Spleen (tissue), 7 donors: ENCODE data around the gene URGCP.

ENCODE experiments used
- POLR2A ChIP-seq, 3 donors: fragments of 450-650 bp; IDR thresholded peaks; one replicate each; pipeline ENCODE4 v1.5.1; 2017; ENCODE audit warnings: antibody characterized with exemption in 3 of 3, mild to moderate bottlenecking in 1 of 3
- POLR2AphosphoS5 ChIP-seq, 3 donors: sonication (generic); formaldehyde crosslinking; IDR thresholded peaks; one replicate each; pipeline ENCODE4 v1.5.1; 2017; ENCODE audit warnings: antibody characterized with exemption in 3 of 3
- TF ChIP-seq, protein P1 (sequence below), 11 experiments: fragments of 200-600 bp in 7 of 11; fragments of 450-650 bp in 4 of 11; sonication (generic) in 4 of 11; IDR thresholded peaks in 8 of 11; conservative IDR thresholded peaks in 3 of 11; 1 replicate in 7 of 11; 2 replicates in 4 of 11; pipeline versions ENCODE4 v1.4.0 to v1.8.0; 2016 to 2021; ENCODE audit warnings: antibody characterized with exemption in 11 of 11, inconsistent platforms in 4 of 11, mild to moderate bottlenecking in 1 of 11
- donor health status: DM: no; HTN: no; CAD: no; lungs with moderate emphysema.
- donor health status: DM: no; HTN: no; CAD: no.
- donor health status: DM: no; HTN: no; CAD: no.

DNA sequence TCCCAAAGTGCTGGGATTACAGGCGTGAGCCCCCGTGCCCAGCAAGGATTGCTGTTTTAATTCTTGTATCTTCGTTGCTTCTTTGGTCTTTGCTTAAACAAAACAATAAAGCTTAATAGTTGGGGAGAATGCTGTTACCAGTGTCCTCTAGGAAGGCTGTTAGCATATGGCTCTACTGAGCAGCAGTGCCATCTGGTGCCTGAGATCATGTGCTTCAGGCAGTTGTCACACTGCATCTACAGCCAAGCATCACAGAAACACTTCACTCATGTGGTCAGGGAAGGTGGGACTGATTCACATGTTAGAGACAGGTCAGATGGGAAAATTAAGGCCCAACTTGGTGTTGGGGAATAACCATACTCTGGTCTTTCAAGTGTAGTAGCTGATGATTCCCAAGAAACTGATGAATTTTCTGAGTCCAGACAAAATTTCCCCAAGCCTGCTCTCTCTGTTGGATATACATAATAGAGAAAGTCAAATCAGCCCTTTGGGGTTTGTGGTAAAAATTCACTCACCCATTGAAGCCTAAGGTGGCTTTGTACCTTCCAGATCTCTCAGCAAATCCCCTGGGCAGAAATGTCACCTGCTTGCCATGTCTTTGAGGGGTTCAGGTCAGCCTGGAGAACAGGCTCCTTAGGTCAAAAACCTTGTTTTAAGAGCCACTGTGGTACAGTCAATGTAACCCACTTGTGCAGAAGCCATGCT lies 48.3 kb upstream of the URGCP start:
- TF ChIP-seq, protein P1, sequence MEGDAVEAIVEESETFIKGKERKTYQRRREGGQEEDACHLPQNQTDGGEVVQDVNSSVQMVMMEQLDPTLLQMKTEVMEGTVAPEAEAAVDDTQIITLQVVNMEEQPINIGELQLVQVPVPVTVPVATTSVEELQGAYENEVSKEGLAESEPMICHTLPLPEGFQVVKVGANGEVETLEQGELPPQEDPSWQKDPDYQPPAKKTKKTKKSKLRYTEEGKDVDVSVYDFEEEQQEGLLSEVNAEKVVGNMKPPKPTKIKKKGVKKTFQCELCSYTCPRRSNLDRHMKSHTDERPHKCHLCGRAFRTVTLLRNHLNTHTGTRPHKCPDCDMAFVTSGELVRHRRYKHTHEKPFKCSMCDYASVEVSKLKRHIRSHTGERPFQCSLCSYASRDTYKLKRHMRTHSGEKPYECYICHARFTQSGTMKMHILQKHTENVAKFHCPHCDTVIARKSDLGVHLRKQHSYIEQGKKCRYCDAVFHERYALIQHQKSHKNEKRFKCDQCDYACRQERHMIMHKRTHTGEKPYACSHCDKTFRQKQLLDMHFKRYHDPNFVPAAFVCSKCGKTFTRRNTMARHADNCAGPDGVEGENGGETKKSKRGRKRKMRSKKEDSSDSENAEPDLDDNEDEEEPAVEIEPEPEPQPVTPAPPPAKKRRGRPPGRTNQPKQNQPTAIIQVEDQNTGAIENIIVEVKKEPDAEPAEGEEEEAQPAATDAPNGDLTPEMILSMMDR (IDR thresholded peaks at IDR 0.05 in 8 of 11, conservative IDR thresholded peaks at IDR 0.05 in 3 of 11) = peak in 3 of 11 experiments; percentile 13 to 31 (median 13)
- TF ChIP-seq POLR2A (IDR thresholded peaks at IDR 0.05) (no peak), POLR2AphosphoS5 (IDR thresholded peaks at IDR 0.05) (no peak)
